GM19193 (cell line): ENCODE data around the gene BICC1.

Source experiments
- POLR2A ChIP-seq: IDR thresholded peaks from 4 replicates; pipeline ENCODE4 v1.6.1; 2011; ENCODE audit not compliant: insufficient read depth, insufficient read length; ENCODE audit errors: extremely low read depth

The BICC1 gene

GRCh38 chr10:58512491-58513187 is at the start of gene BICC1:
Gene BICC1 (plus strand): TSS chr10:58512872. CDS start chr10:58513144, 272 bp downstream.
- no peak for TF ChIP-seq POLR2A

GRCh38 chr10:58464956-58465355 is 47.7 kb upstream of the BICC1 start:
- TF ChIP-seq POLR2A = no peak

- no peak for TF ChIP-seq POLR2A
Observed at GRCh38 chr10:58465629-58466028, 47.0 kb upstream of the BICC1 start.

- TF ChIP-seq POLR2A = no peak
Observed at GRCh38 chr10:58467931-58468635, 44.6 kb upstream of the BICC1 start.

- no peak for TF ChIP-seq POLR2A
Observed at GRCh38 chr10:58473976-58474375, 38.7 kb upstream of the BICC1 start.

- no peak for TF ChIP-seq POLR2A
Observed at GRCh38 chr10:58475322-58476277, 37.1 kb upstream of the BICC1 start.

GRCh38 chr10:58477122-58477521 is 35.5 kb upstream of the BICC1 start:
- TF ChIP-seq POLR2A = no peak

- no peak for TF ChIP-seq POLR2A
Observed at GRCh38 chr10:58477902-58478301, 34.8 kb upstream of the BICC1 start.

GRCh38 chr10:58479045-58479444 is 33.6 kb upstream of the BICC1 start:
- no peak for TF ChIP-seq POLR2A

- no peak for TF ChIP-seq POLR2A
Observed at GRCh38 chr10:58480321-58480720, 32.4 kb upstream of the BICC1 start.

GRCh38 chr10:58481569-58482109 is 31.0 kb upstream of the BICC1 start:
- no peak for TF ChIP-seq POLR2A

GRCh38 chr10:58486821-58487220 is 25.9 kb upstream of the BICC1 start:
- no peak for TF ChIP-seq POLR2A

GRCh38 chr10:58488921-58489320 is 23.8 kb upstream of the BICC1 start:
- TF ChIP-seq POLR2A = no peak

- no peak for TF ChIP-seq POLR2A
Observed at GRCh38 chr10:58502956-58503355, 9.7 kb upstream of the BICC1 start.

GRCh38 chr10:58508316-58508715 is 4.4 kb upstream of the BICC1 start:
- TF ChIP-seq POLR2A = no peak
